Endothelial cell of umbilical vein (primary cell): Measurements from ENCODE around the gene CCDC136. TPM values are rescaled to one million over a fixed set of nuclear protein-coding genes. Genes with fewer than 3 reads are reported as not detected.
A peak's percentile ranks its signal among the peaks of the same experiment; 100 is the strongest.

ENCODE experiments used
- BruUV-seq: library from RNA; stranded (reverse); fragments of 400-500 nt; replicated peaks from 2 replicates; lab custom pipeline; 2021; lab: Mats Ljungman, UMichigan
- CTCF ChIA-PET: fragments of 300-600, 350-600 bp; sonication (Branson Sonifier 250); formaldehyde crosslinking; loops from one replicate; lab custom pipeline; 2021; ENCODE audit warnings: antibody characterized with exemption, inconsistent platforms; lab: Charles Lee
- POLR2A ChIA-PET: fragments of 300-600, 350-600 bp; sonication (Branson Sonifier 250); formaldehyde crosslinking; loops from one replicate; lab custom pipeline; 2021; ENCODE audit warnings: antibody characterized with exemption, inconsistent platforms; lab: Charles Lee
- DNase-seq: peaks from one replicate; pipeline ENCODE4 v3.0.0-alpha.2; 2011; ENCODE audit warnings: low read depth, low spot score
- FAIRE-seq: peaks from 2 replicates; lab custom pipeline; 2011; peaks lifted over from hg19 to GRCh38; lab: Jason Lieb, UNC
- H2AFZ ChIP-seq: 2 replicates; pipeline ENCODE4 v1.6.0; 2012; ENCODE audit warnings: low read depth, low read length, control low read depth, inconsistent platforms
- H3K27ac ChIP-seq: 2 replicates; pipeline ENCODE4 v1.5.1; 2011; ENCODE audit warnings: low read depth, mild to moderate bottlenecking, control low read depth, low read length, moderate library complexity; ENCODE audit not compliant: insufficient read depth
- H3K27me3 ChIP-seq, 2 experiments: 2 replicates each; pipeline versions ENCODE4 v1.6.0 to v1.6.1; 2011; ENCODE audit warnings: low read length in 2 of 2, mixed read lengths in 1 of 2; ENCODE audit not compliant: control insufficient read depth in 2 of 2, insufficient read depth in 2 of 2
- H3K36me3 ChIP-seq, 2 experiments: 2 replicates in 1 of 2; 3 replicates in 1 of 2; pipeline ENCODE4 v1.5.1; 2011; ENCODE audit warnings: low read length in 2 of 2, mild to moderate bottlenecking in 1 of 2, moderate library complexity in 1 of 2; ENCODE audit not compliant: control insufficient read depth in 2 of 2, insufficient read depth in 2 of 2; ENCODE audit errors: extremely low read depth in 1 of 2
- H3K4me1 ChIP-seq: 3 replicates; pipeline ENCODE4 v1.5.1; 2011; ENCODE audit warnings: mild to moderate bottlenecking, low read length; ENCODE audit not compliant: control insufficient read depth, insufficient read depth; ENCODE audit errors: extremely low read depth
- H3K4me2 ChIP-seq: 2 replicates; pipeline ENCODE4 v1.6.1; 2011; ENCODE audit warnings: low read length, control low read depth, mixed read lengths; ENCODE audit not compliant: insufficient read depth
- H3K4me3 ChIP-seq, 3 experiments: fragments of 200-600 bp in 1 of 3; sonication (generic), shearing (Covaris generic) in 1 of 3; replicated peaks in 1 of 3; 2 replicates each; pipeline ENCODE4 v1.5.1; 2011 to 2016; ENCODE audit warnings: control low read depth in 3 of 3, low read length in 3 of 3, mild to moderate bottlenecking in 2 of 3, inconsistent platforms in 1 of 3, low read depth in 1 of 3, moderate library complexity in 1 of 3; ENCODE audit not compliant: insufficient read depth in 1 of 3
- H3K79me2 ChIP-seq: 2 replicates; pipeline ENCODE4 v1.6.0; 2012; ENCODE audit warnings: low read length, inconsistent platforms; ENCODE audit not compliant: control insufficient read depth, insufficient read depth
- H3K9ac ChIP-seq: replicated peaks from 2 replicates; pipeline ENCODE3; 2011; ENCODE audit warnings: low read length, control low read depth; ENCODE audit not compliant: insufficient read depth; ENCODE audit errors: extremely low read depth
- H3K9me1 ChIP-seq: replicated peaks from 3 replicates; pipeline ENCODE4 v1.6.0; 2011; ENCODE audit warnings: mild to moderate bottlenecking, low read length; ENCODE audit not compliant: control insufficient read depth, insufficient read depth; ENCODE audit errors: extremely low read depth
- H3K9me3 ChIP-seq: replicated peaks from 2 replicates; pipeline ENCODE4 v1.5.1; 2012; ENCODE audit warnings: low read length, inconsistent platforms; ENCODE audit not compliant: control insufficient read depth, insufficient read depth
- H4K20me1 ChIP-seq: replicated peaks from 2 replicates; pipeline ENCODE3; 2011; ENCODE audit warnings: mild to moderate bottlenecking, low read length; ENCODE audit not compliant: control insufficient read depth, insufficient read depth; ENCODE audit errors: extremely low read depth
- EZH2 ChIP-seq: IDR thresholded peaks from 2 replicates; pipeline ENCODE4 v1.6.1; 2012; ENCODE audit warnings: borderline replicate concordance, low read depth, mild to moderate bottlenecking, moderate library complexity, low read length, inconsistent platforms; ENCODE audit not compliant: severe bottlenecking
- FOS ChIP-seq: IDR thresholded peaks from 2 replicates; pipeline ENCODE4 v1.6.1; 2011; ENCODE audit warnings: mild to moderate bottlenecking, low read length, moderate library complexity, borderline replicate concordance; ENCODE audit not compliant: insufficient read depth
- GATA2 ChIP-seq: IDR thresholded peaks from 2 replicates; pipeline ENCODE4 v1.7.0; 2011; ENCODE audit warnings: low read depth, mild to moderate bottlenecking, moderate library complexity, mixed read lengths, low read length; ENCODE audit not compliant: insufficient read length, insufficient read depth
- POLR2A ChIP-seq: IDR thresholded peaks from 2 replicates; pipeline ENCODE4 v1.6.1; 2012; ENCODE audit warnings: low read depth, mild to moderate bottlenecking, control low read depth, low read length
- POLR2AphosphoS5 ChIP-seq: IDR thresholded peaks from 2 replicates; pipeline ENCODE4 v1.6.1; 2012; ENCODE audit warnings: low read depth, mild to moderate bottlenecking, control low read depth, low read length, moderate library complexity; ENCODE audit not compliant: insufficient read depth
- dilution Hi-C: fragments of 300-500 bp; cut with MboI; formaldehyde crosslinking; loops from one replicate; pipeline ENCODE4 v1.15.0; 2019; ENCODE audit warnings: low sequenced_read_pairs; ENCODE audit not compliant: extremely low pct_ligation_motif_present
- intact Hi-C: fragments of 100-400 bp; cut with micrococcal nuclease; formaldehyde crosslinking; loops from one replicate; pipeline ENCODE4 v1.10.0; 2022
- polyA plus RNA-seq, 4 experiments: library from polyadenylated mRNA; depleted of rRNA in 3 of 4; stranded (reverse) in 3 of 4; unstranded in 1 of 4; fragments of >200 nt; gene quantifications; 2 replicates each; pipeline versions ENCODE4 v1.2.1 to v1.2.3, GENCODE V29; 2011 to 2012; ENCODE audit warnings: missing spikeins in 1 of 4
- total RNA-seq: library from RNA; stranded (reverse); gene quantifications from 2 replicates; pipeline ENCODE4 v1.2.3, GENCODE V29; 2021
- TF ChIP-seq, protein P1 (sequence below), 2 donors: IDR thresholded peaks; 1 replicate in 1 of 2; 2 replicates in 1 of 2; pipeline ENCODE4 v1.5.1; 2011; ENCODE audit warnings: low read length in 2 of 2, mild to moderate bottlenecking in 2 of 2, moderate library complexity in 2 of 2, control low read depth in 1 of 2, inconsistent platforms in 1 of 2, low read depth in 1 of 2; ENCODE audit not compliant: insufficient read depth in 1 of 2; ENCODE audit errors: extremely low read depth in 1 of 2
- TF ChIP-seq, protein P2 (sequence below): IDR thresholded peaks from 2 replicates; pipeline ENCODE4 v1.6.1; 2011; ENCODE audit not compliant: insufficient read depth, insufficient read length

CCDC136 gene
- total and polyA plus RNA-seq, 2 donors (not counting 3 experiments of a cell fraction or from before 2014, with no cell fraction given), result 1.8 to 3.3 TPM

DNA sequence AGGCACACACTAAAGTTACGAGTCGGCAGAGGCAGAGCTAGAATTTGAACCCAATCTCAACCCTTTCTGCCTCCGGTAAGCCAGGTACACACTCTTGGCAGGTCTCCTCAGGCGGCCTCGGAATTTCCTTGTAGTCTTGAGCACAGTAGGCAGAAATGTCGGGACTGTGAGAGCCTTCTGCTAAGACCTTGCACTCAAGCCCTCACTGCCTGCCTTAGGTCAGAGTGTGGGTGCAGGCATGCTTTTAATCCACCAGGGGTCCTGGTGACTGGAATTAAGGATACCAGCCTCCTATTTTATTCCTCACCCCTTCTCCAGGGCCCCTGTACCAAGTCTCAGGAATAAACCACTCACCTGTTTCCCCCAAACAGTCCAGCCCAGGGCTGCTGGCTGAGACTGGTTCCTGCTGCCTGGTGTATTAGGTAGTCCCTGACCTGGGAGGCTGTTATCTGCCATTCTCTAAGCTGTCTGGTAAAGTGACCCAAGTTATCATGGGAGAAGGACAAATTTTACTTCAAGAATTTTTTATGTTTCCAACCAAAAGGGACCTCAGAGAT, 71.7 kb downstream of the CCDC136 start:
- peak overlapping the region; percentile 76 for H2AFZ ChIP-seq
- peaks cover 10% of the 10 kb centered on the region for H3K79me2 ChIP-seq
- no TSS peak for BruUV-seq
- H3K9me1 ChIP-seq, result no peaks in the 10 kb centered on the region
- no peaks in the 10 kb centered on the region for H4K20me1 ChIP-seq
- H3K9me3 ChIP-seq, result no peaks in the 10 kb centered on the region
- intact Hi-C loops, result loop anchor here (1.0 kb wide), 2 partner anchors 17 to 72 kb away; partner anchors contain the start of gene CCDC136
- peak overlapping the region; percentile 48 to 67 (median 62) for H3K4me3 ChIP-seq
- H3K27ac ChIP-seq, result peak overlapping the region; percentile 57
- CTCF ChIA-PET, result interaction anchor here (0.9 to 3.5 kb wide), 11 partner anchors 10 to 228 kb away, joined by 3 to 42 read pairs (median 5); partner anchors contain the start of gene CALU
- DNase-seq (peak; percentile 67), FAIRE-seq (peak; percentile 76)
- POLR2A ChIA-PET, result interaction anchor here (0.6 kb wide), 1 partner anchor 12 kb away, joined by 4 read pairs; no protein-coding TSS in a partner anchor
- peaks cover 0 to 14% of the 10 kb centered on the region in 2 experiments for H3K36me3 ChIP-seq
- H3K4me2 ChIP-seq, result peak overlapping the region; percentile 75
- H3K27me3 ChIP-seq, result no peaks in the 10 kb centered on the region
- peak overlapping the region; percentile 65 for H3K9ac ChIP-seq
- peaks cover 9% of the 10 kb centered on the region for H3K4me1 ChIP-seq
- TF ChIP-seq, protein P1, sequence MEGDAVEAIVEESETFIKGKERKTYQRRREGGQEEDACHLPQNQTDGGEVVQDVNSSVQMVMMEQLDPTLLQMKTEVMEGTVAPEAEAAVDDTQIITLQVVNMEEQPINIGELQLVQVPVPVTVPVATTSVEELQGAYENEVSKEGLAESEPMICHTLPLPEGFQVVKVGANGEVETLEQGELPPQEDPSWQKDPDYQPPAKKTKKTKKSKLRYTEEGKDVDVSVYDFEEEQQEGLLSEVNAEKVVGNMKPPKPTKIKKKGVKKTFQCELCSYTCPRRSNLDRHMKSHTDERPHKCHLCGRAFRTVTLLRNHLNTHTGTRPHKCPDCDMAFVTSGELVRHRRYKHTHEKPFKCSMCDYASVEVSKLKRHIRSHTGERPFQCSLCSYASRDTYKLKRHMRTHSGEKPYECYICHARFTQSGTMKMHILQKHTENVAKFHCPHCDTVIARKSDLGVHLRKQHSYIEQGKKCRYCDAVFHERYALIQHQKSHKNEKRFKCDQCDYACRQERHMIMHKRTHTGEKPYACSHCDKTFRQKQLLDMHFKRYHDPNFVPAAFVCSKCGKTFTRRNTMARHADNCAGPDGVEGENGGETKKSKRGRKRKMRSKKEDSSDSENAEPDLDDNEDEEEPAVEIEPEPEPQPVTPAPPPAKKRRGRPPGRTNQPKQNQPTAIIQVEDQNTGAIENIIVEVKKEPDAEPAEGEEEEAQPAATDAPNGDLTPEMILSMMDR (IDR thresholded peaks at IDR 0.05; ENCODE audit: extremely low read depth in 1 of 2, insufficient read depth in 1 of 2, low read depth in 1 of 2, low read length in 2 of 2), result peak; percentile 65 to 67
- TF ChIP-seq, protein P2, sequence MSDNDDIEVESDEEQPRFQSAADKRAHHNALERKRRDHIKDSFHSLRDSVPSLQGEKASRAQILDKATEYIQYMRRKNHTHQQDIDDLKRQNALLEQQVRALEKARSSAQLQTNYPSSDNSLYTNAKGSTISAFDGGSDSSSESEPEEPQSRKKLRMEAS, result no peak
- dilution Hi-C loops, result no loop called here

DNA sequence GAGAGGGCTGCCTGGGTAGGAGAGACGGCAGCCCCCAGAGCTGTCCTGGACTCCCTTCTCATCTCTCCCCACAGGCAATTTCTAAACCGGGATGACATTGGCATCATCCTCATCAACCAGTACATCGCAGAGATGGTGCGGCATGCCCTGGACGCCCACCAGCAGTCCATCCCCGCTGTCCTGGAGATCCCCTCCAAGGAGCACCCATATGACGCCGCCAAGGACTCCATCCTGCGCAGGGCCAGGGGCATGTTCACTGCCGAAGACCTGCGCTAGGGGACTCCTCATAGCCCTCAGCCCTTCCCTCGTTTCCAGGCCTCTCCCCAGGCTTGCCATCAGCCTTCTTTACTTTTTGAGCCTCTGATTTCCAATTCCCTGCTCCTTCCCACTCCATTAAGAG, 73.5 kb downstream of the CCDC136 start:
- no peaks in the 10 kb centered on the region for H3K9me3 ChIP-seq
- no peaks in the 10 kb centered on the region for H3K9me1 ChIP-seq
- dilution Hi-C loops, result no loop called here
- CTCF ChIA-PET, result no interaction called here
- intact Hi-C loops, result no loop called here
- TF ChIP-seq GATA2 (no peak), POLR2AphosphoS5 (no peak), FOS (no peak), EZH2 (no peak), POLR2A (no peak)
- TF ChIP-seq, protein P2, result no peak
- TF ChIP-seq, protein P1 (IDR thresholded peaks at IDR 0.05; ENCODE audit: extremely low read depth in 1 of 2, insufficient read depth in 1 of 2, low read depth in 1 of 2, low read length in 2 of 2), result no peak
- peaks cover 0 to 2% of the 10 kb centered on the region in 2 experiments for H3K27me3 ChIP-seq
- DNase-seq (no peak), FAIRE-seq (no peak)
- H2AFZ ChIP-seq, result no peak overlapping the region
- no peaks in the 10 kb centered on the region for H4K20me1 ChIP-seq
- peaks cover 0 to 14% of the 10 kb centered on the region in 2 experiments for H3K36me3 ChIP-seq
- POLR2A ChIA-PET, result no interaction called here
- H3K4me2 ChIP-seq, result no peak overlapping the region
- H3K79me2 ChIP-seq, result peaks cover 10% of the 10 kb centered on the region
- H3K4me3 ChIP-seq, result no peak overlapping the region
- BruUV-seq, result no TSS peak
- H3K9ac ChIP-seq, result no peak overlapping the region
- peaks cover 11% of the 10 kb centered on the region for H3K4me1 ChIP-seq
- no peak overlapping the region for H3K27ac ChIP-seq
